Stimulated activated naive CD8-positive, alpha-beta T cell treated with anti-CD3 and anti-CD28 coated beads, Interleukin-15, amount 100 ng/mL, for 72 hours (primary cell): ENCODE measurements around the gene TEX48.

Experiments
- ATAC-seq: fragments of 150-1000 bp; cut with Tn5 transposase; 2 replicates; pipeline ENCODE4 v1.10.0; 2021; ENCODE audit warnings: mild to moderate bottlenecking, moderate library complexity
- DNase-seq, 2 donors: peaks; one replicate each; pipeline ENCODE4 v3.0.0; 2021 to 2022
- H3K27ac Mint-ChIP-seq, 2 donors: one replicate each; pipeline ENCODE4 v1.8.0; 2022; ENCODE audit warnings: mild to moderate bottlenecking in 2 of 2, mixed read lengths in 2 of 2, moderate library complexity in 2 of 2
- H3K27me3 Mint-ChIP-seq: one replicate; pipeline ENCODE4 v1.8.0; 2022; ENCODE audit warnings: mixed read lengths
- H3K4me1 Mint-ChIP-seq: one replicate; pipeline ENCODE4 v1.8.0; 2022; ENCODE audit warnings: mild to moderate bottlenecking, mixed read lengths
- H3K4me3 Mint-ChIP-seq, 2 donors: one replicate each; pipeline ENCODE4 v1.8.0; 2022; ENCODE audit warnings: mild to moderate bottlenecking in 2 of 2, mixed read lengths in 2 of 2, moderate library complexity in 1 of 2
- H3K9me3 Mint-ChIP-seq, 2 donors: one replicate each; pipeline ENCODE4 v1.8.0; 2022; ENCODE audit warnings: mixed read lengths in 2 of 2

The TEX48 gene, protein sequence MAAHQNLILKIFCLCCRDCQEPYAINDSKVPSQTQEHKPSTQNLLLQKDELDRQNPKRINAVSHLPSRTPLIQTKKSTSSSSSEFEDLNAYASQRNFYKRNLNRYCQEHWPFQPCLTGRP

DNA sequence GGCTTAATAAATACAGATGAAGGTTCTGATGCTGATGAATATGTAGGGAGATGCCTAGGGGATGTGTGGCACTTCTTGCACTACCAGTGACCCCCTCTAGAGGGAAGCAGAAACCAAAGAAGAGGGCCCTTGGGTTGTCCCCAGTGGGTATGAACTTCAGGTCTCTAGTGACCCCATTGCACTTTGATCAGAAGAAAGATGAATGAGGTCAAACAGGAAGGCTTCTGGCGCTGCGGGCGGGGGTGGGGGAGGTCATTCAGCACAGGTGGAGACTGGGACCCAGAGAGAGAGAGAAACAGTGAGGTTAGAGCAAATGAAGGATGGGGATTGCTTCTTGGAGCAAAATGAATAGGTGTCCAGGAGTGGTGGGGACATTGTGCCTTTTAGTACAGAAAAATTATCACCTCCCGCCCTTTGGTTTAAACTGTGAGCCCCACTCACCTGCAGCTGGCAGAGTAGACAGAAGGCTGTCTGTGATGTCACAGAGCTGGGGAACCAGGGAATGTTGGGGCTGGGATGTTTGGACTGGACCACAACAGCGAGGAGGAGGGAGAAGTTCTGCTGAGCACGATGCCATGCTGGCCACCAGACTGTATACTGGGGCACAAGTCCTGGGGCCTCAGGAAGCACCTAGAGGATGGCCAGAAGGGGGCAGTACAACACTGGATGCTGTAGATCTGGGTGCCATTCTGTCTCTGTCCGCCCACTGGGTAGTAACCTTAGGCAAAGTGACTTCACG, at the start of gene TEX48:
Gene TEX48, minus strand, starts transcription at position 599 of the 739 bp plus-strand sequence. CDS start 10,469 bp downstream, outside the sequence.
- ATAC-seq (peak; percentile 92), DNase-seq (peak; percentile 86 to 88)
- H3K4me3 Mint-ChIP-seq, result peak within 1 kb of the TSS; percentile 39 to 69
- H3K4me1 Mint-ChIP-seq, result peaks cover 81% of the 10 kb centered on the region
- peak within 1 kb of the TSS; percentile 92 to 94 for H3K27ac Mint-ChIP-seq
- H3K9me3 Mint-ChIP-seq, result peaks cover 7 to 16% of the 10 kb centered on the region in 2 donors
- H3K27me3 Mint-ChIP-seq, result peaks cover 13% of the 10 kb centered on the region

DNA sequence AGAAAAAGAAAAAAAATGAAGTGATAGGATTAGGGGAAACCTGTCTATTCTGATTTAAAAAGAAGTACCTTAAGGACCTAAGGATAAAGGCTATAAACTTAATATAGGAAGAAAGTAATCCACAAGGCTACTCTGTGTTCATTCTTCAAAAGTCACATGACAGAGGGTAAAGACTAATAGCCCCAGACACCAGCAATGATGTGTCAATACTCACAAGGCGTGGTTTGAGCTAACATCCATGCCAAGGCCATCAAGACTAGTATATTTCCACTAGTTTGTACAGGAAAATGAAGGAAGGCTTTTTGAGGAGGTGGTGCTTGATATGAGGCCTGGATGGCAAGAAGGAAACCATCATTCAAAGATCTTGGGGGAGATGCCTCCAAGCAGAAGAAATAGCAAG, 49.7 kb upstream of the TEX48 start:
- DNase-seq, result no peak
- Mint-ChIP-seq H3K4me1 (peaks cover 40% of the 10 kb centered on the region), H3K9me3 (peaks cover 8 to 13% of the 10 kb centered on the region in 2 donors), H3K4me3 (no peak overlapping the region), H3K27ac (peak overlapping the region in 1 of 2 donors; percentile 22), H3K27me3 (no peaks in the 10 kb centered on the region)
- no peak for ATAC-seq

DNA sequence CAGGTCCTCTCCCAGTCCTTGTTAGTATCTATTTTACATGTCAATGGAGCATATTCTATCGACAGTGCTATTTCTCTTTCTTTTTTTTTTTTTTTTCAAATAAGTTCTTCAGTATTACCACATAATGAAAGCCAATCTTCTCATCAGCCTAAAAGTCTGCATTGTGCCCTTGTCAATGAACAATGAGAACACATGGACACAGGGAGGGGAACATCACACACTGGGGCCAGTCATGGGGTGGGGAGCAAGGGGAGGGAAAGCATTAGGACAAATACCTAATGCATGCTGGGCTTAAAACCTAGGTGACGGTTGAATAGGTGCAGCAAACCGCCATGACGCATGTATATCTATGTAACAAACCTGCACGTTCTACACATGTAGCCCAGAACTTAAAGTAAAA, 47.7 kb upstream of the TEX48 start:
- ATAC-seq, result no peak
- H3K4me1 Mint-ChIP-seq, result peaks cover 42% of the 10 kb centered on the region
- H3K4me3 Mint-ChIP-seq, result no peak overlapping the region
- peak overlapping the region in 1 of 2 donors; percentile 54 for H3K27ac Mint-ChIP-seq
- no peaks in the 10 kb centered on the region for H3K27me3 Mint-ChIP-seq
- no peak for DNase-seq
- peaks cover 8 to 13% of the 10 kb centered on the region in 2 donors for H3K9me3 Mint-ChIP-seq

DNA sequence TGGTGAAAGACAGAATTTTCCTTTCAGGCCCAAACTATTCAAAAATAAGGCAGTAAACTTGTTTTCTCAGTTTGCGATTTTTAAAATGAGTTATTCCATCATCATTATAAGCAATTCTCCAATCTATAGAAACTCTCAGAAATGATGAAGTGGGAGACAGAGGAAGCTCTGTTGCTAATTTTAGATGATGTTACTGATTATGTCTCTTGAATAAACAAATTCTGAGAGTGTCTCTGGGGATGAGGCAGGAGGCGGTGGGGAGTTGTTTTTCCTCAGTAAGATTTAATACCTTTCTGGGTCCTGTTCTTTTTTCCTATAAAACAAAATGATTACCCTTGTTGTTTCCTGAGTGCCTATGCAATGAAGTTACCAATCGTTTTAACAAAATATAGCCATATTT, 43.9 kb upstream of the TEX48 start:
- peaks cover 55% of the 10 kb centered on the region for H3K4me1 Mint-ChIP-seq
- peak overlapping the region in 1 of 2 donors; percentile 85 for H3K27ac Mint-ChIP-seq
- H3K4me3 Mint-ChIP-seq, result no peak overlapping the region
- no peak for DNase-seq
- no peaks in the 10 kb centered on the region for H3K27me3 Mint-ChIP-seq
- peaks cover 14 to 16% of the 10 kb centered on the region in 2 donors for H3K9me3 Mint-ChIP-seq
- no peak for ATAC-seq

DNA sequence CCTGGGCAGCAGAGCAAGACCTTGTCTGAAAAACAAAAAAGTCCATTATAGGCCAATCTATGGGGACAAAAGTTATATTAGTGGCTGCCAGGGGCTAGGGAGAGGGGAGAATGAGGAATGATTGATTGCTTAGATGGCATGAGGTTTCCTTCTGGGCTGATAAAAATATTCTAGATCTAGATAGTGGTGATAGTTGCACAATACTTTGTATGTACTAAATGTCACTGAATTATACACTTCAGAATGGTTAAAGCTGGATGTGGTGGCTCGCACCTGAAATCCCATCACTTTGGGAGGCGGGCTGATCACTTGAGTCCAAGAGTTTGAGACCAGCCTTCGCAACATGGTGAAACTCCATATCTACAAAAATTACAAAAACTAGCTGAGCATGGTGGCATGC, 42.8 kb upstream of the TEX48 start:
- Mint-ChIP-seq H3K9me3 (peaks cover 11 to 16% of the 10 kb centered on the region in 2 donors), H3K4me1 (peaks cover 62% of the 10 kb centered on the region), H3K4me3 (no peak overlapping the region)

DNA sequence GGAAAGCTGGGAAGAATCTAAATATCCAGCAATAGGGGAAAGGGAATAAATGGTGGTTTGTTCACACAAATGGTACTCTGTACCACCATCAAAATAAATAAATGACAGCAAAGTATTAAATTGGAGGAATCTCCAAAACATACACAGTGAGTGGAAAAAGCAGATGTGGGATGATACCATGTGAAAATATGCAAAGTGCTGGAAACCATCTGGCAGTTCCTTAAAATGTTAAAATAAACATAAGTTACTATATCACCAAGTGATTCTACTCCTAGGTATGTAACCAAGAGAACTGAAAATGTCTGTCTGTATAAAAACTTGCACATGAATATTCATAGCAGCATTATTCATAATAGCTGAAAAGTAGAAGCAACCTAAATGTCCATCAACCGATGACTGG, 41.9 kb upstream of the TEX48 start:
- DNase-seq, result no peak
- no peak overlapping the region for H3K27ac Mint-ChIP-seq
- peaks cover 70% of the 10 kb centered on the region for H3K4me1 Mint-ChIP-seq
- no peak for ATAC-seq
- no peak overlapping the region for H3K4me3 Mint-ChIP-seq
- no peaks in the 10 kb centered on the region for H3K27me3 Mint-ChIP-seq
- peaks cover 11 to 17% of the 10 kb centered on the region in 2 donors for H3K9me3 Mint-ChIP-seq

More for the DNA sequence above, 42.8 kb upstream of the TEX48 start:
- Mint-ChIP-seq H3K27ac (no peak overlapping the region), H3K27me3 (no peaks in the 10 kb centered on the region)
- no peak for ATAC-seq
- no peak for DNase-seq

DNA sequence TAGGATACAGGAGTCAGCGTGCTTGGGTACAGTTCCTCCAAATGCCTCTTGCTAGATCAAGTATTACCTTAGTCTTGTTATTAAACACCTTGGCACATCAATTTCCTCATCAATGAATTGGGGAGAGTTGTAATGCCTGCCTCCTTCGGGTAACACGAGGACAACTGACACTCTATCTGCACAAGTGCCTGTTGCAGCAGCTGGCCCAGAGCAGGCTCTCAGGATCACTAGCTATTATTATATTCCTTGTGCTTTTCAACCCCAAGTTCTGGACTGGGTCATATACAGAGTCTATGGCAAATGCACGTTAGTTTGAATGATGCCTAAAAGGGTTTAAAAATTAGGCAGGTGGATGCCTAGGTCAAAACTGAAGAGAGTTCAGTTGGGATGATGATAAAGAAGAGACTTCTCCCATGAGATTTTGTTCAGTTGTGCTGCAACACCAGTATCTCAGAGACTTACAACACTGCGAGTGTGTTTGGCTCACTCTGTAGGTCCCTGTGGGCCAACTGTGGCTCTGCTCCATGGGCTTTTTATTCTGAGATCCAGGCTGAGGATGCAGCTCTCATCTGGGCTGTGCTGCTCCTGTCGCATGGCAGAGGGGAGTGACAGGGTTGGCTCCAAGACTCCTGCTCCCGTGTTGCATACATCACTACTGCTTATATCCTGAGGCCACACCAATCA, 41.1 kb upstream of the TEX48 start:
- ATAC-seq, result no peak
- no peaks in the 10 kb centered on the region for H3K27me3 Mint-ChIP-seq
- no peak for DNase-seq
- H3K4me1 Mint-ChIP-seq, result peaks cover 72% of the 10 kb centered on the region
- H3K4me3 Mint-ChIP-seq, result no peak overlapping the region
- peaks cover 12 to 18% of the 10 kb centered on the region in 2 donors for H3K9me3 Mint-ChIP-seq
- H3K27ac Mint-ChIP-seq, result no peak overlapping the region

DNA sequence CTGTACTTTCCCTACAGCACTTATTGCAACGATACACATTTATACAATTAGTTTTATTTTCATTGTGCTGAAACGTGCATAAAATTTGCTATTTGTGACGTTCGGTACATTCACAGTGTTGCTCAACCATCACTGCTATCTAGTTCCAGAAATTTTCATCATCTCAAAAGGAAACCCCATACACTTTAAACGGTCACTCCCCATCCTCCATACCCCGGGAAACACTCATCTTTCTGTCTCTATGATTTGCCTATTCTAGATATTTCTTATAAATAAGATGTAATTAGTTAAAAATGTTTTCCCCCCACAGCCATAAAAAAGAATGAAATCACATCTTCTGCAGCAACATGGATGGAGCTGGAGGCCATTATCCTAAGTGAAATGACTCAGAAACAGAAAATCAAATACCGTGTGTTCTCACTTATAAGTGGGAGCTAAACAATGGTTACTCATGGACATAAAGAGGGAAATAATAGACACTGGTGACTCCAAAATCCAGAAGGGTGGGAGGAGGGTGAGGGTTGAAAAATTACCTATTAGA, 40.2 kb upstream of the TEX48 start:
- H3K27ac Mint-ChIP-seq, result no peak overlapping the region
- no peak overlapping the region for H3K4me3 Mint-ChIP-seq
- H3K4me1 Mint-ChIP-seq, result peaks cover 81% of the 10 kb centered on the region
- ATAC-seq (no peak), DNase-seq (no peak)
- no peaks in the 10 kb centered on the region for H3K27me3 Mint-ChIP-seq
- H3K9me3 Mint-ChIP-seq, result peaks cover 16 to 24% of the 10 kb centered on the region in 2 donors

DNA sequence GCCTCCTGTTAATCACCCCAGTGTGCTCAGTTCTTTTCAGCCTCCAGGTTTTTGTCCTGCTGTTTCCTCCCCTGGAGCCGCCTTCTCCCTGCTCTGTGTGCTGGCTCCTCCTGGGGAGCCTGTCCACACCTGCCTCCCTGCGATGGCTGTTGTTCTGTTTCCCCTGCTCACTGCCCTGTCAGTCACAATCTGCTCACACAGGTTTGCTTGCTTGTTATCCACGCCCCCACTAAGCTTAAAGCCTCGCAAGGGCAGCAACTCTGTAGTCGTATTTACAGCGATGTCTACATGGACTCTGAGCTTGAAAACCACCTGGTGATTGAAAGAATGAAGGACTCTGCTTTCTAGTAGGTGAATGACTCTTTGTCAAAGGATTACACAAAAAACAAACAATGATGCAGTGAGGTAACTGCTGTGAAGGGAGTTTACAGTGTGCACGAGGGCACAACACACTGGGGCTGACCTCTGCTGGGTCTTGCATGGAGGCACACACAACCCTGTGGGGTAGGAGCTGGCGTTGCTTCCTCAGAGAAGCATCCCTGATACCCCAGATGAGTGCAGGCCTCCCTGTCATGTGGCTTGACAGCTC, 39.6 kb upstream of the TEX48 start:
- DNase-seq (no peak), ATAC-seq (no peak)
- peaks cover 86% of the 10 kb centered on the region for H3K4me1 Mint-ChIP-seq
- H3K27ac Mint-ChIP-seq, result peak overlapping the region; percentile 71 to 94
- no peaks in the 10 kb centered on the region for H3K27me3 Mint-ChIP-seq
- no peak overlapping the region for H3K4me3 Mint-ChIP-seq
- H3K9me3 Mint-ChIP-seq, result peaks cover 20 to 29% of the 10 kb centered on the region in 2 donors

DNA sequence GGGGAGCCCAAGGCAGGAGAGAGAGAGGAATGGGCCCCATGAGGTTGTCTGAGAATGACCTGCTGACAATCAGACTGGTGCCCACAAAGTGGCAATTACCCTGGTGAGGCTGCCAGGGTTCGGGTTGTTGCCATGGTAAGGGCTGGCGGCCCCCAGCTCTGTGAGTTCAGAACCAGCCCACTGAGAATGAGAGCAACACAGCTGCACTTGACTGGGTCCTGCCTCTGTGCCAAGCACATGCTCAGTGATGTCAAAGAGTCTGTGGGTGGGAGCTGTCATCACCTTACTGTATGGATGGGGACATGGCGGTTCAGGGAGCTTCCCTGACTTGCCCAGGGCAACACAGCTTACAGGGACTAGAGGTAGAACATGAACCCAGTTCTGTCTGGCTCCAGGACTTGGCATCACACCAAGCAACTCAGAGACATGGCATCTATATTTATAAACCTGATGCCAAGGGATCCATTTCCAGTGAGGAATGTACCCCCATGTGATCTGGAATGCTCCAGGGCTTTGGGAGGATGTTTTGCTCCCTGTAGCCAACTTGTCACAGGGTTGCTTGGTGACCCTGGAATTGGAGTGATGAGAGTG, 38.2 kb upstream of the TEX48 start:
- H3K27ac Mint-ChIP-seq, result peak overlapping the region; percentile 100
- H3K4me1 Mint-ChIP-seq, result peaks cover 85% of the 10 kb centered on the region
- H3K4me3 Mint-ChIP-seq, result peak overlapping the region in 1 of 2 donors; percentile 65
- no peaks in the 10 kb centered on the region for H3K27me3 Mint-ChIP-seq
- peaks cover 20 to 30% of the 10 kb centered on the region in 2 donors for H3K9me3 Mint-ChIP-seq
- ATAC-seq (no peak), DNase-seq (no peak)

DNA sequence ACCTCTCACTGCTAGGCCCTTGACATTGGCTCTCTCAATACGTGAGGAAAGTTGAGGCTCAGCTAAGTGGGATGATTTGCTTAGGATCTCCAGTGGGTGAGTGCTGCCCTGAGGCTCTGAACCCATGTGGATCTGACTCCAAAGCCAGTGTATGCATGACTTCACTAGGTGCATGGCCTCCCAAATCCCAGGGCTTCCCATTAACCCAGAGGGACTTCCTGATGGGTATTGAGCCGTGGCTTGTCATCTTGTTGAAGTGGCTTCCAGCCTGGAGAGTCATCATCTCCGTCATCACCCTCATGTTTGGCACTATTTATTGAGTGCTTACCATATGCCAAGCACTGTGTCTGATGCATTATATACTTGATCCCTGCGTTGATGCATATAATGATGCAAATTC, 37.3 kb upstream of the TEX48 start:
- DNase-seq, result no peak
- peak overlapping the region; percentile 65 to 71 for H3K4me3 Mint-ChIP-seq
- H3K27me3 Mint-ChIP-seq, result no peaks in the 10 kb centered on the region
- peaks cover 20 to 30% of the 10 kb centered on the region in 2 donors for H3K9me3 Mint-ChIP-seq
- peak overlapping the region; percentile 100 for H3K27ac Mint-ChIP-seq
- ATAC-seq, result peak; percentile 21
- H3K4me1 Mint-ChIP-seq, result peaks cover 80% of the 10 kb centered on the region

DNA sequence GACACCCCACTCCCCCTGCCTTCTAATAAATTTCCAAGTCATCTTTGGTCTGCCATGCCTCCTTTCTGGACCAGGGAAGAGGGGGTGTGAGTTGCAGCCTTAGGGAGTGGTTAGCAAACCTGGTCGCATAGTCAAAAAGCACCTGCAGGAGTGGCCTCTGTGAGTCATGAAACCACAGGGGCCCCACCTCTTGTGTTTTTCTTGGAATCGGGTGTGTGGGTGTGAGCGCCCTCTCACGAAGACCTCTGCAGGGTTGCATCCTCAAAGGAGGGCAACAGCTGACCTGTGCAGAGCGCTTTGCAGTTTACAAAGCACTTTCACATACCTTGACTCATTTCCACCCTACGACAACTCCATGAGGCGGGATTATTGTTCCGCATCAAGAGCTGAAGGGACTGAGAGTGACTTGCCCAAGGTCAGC, 36.8 kb upstream of the TEX48 start:
- Mint-ChIP-seq H3K9me3 (peaks cover 20 to 30% of the 10 kb centered on the region in 2 donors), H3K4me1 (peaks cover 79% of the 10 kb centered on the region), H3K27ac (peak overlapping the region; percentile 100), H3K4me3 (peak overlapping the region; percentile 71 to 74), H3K27me3 (no peaks in the 10 kb centered on the region)
- ATAC-seq (peak; percentile 98), DNase-seq (peak; percentile 94 to 98)

DNA sequence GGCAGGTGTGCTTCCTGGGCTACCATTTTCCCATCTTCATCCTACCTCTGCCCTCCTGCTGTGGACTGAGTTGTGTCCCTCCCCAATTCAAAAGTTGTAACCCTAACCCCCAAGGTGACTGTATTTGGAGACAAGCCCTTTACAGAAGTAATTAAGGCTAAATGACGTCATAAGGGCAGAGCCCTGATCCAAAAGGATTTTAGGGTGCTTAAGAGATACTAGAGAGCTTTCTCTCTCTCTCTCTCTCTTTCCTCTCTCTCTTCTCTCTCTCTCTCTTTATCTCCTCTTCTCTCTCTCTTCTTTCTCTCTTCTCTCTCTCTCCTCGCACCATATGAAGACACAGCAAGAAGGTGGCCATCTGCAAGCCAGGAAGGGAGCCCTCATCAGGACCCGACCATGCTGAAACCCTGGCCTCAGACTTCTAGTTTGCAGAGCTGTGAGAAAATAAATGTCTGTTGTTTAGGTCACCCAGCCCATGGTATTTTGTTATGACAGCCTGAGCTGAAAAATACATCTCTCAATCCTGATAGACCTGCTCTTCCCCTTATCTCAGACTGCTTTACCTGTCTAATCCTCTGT, 36.0 kb upstream of the TEX48 start:
- no peak for ATAC-seq
- peak overlapping the region; percentile 100 for H3K27ac Mint-ChIP-seq
- H3K4me1 Mint-ChIP-seq, result peaks cover 71% of the 10 kb centered on the region
- H3K9me3 Mint-ChIP-seq, result peaks cover 20 to 30% of the 10 kb centered on the region in 2 donors
- no peak for DNase-seq
- H3K4me3 Mint-ChIP-seq, result peak overlapping the region; percentile 71 to 74
- no peaks in the 10 kb centered on the region for H3K27me3 Mint-ChIP-seq

DNA sequence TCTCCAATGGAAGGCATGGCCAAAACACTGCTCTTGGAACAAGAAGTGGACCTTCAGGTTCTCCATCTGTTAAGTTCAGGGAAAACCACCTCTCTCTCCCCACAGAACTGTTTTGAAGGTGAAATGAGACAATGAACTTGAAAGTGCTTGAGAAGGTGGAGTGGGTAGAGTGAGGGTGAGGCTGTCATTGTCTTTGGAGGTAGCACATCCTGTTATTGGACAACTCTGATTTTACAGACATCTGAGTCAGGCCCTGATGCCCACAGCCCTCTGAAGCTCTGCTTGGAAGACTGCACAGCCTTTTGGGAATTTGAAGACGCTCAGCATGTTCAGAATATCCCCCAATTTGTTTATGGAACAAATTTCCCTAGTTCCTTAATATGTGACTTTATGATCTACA, 27.6 kb upstream of the TEX48 start:
- ATAC-seq (peak; percentile 83), DNase-seq (no peak)
- Mint-ChIP-seq H3K9me3 (no peaks in the 10 kb centered on the region), H3K27ac (peak overlapping the region in 1 of 2 donors; percentile 59), H3K4me3 (no peak overlapping the region), H3K27me3 (no peaks in the 10 kb centered on the region), H3K4me1 (peaks cover 63% of the 10 kb centered on the region)

DNA sequence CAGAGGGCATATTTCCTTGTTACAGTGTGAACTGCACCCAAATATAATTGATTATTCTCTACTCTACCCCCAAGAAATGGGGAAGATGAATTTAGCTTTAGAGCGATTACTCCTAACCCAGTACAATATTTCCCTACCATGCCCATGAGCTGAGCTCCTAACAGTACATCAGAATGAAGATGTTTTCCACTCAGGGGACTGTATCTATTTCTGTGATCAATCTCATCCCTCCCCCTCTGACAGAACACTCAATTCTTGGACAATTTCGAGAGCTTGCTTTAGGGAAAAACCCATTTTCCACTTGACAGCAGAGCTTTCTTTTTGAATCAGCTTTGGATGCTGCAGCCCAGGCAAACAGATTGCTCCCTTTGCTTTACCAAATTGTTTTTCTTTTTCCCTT, 24.7 kb upstream of the TEX48 start:
- Mint-ChIP-seq H3K27me3 (no peaks in the 10 kb centered on the region), H3K4me1 (peaks cover 81% of the 10 kb centered on the region), H3K27ac (peak overlapping the region; percentile 88 to 89), H3K4me3 (peak overlapping the region; percentile 45 to 73), H3K9me3 (no peaks in the 10 kb centered on the region)
- ATAC-seq (peak; percentile 59), DNase-seq (no peak)
